ENCODE data around the gene CIITA. TPM values are rescaled to one million over a fixed set of nuclear protein-coding genes. Genes with fewer than 3 reads are reported as not detected.
A peak's percentile ranks its signal among the peaks of the same experiment; 100 is the strongest.

CIITA gene
- total and polyA plus RNA-seq, 10 of the 15 experiments (the other 5 are each of a cell fraction or from before 2014, with no cell fraction given) = 11.5 to 145 (median 49.7) TPM

DNA sequence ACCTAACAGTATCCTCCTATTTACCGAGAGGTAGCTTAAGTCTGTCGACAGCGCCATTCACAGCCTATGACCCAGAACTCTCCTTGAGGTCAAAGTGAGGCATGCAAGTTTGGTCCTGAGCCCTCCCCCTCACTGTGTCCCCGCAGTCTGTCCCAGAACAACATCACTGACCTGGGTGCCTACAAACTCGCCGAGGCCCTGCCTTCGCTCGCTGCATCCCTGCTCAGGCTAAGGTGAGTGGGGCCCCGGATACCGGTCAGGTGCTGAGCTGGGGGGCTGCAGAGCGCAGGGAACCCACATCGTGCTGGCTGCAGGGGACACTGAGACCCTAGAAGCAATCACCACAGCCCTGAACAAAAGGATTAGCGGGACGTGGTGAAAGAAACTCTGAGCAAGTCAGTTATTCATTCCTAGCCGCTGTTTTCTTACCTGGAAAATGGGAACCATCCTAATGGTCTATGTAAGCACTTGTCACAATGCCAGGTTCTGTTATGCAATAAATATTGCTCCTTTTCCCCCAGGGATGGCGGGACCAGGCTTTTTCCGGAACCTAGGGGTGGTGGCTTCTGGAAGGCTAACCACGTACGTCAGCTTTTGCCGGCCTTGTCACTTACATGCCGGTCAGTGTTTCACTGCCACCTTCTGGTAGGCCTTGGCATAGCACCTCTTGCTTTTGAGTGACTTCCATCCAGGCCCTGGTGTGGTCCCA lies 41.4 kb downstream of the CIITA start (continued):
- 0 out of 2 replicates have a peak, but pooled peaks have one; percentile 13 for TF ChIP-seq MTA2 (IDR thresholded peaks at IDR 0.05; ENCODE audit: low read depth)
- TF ChIP-seq, protein P1, sequence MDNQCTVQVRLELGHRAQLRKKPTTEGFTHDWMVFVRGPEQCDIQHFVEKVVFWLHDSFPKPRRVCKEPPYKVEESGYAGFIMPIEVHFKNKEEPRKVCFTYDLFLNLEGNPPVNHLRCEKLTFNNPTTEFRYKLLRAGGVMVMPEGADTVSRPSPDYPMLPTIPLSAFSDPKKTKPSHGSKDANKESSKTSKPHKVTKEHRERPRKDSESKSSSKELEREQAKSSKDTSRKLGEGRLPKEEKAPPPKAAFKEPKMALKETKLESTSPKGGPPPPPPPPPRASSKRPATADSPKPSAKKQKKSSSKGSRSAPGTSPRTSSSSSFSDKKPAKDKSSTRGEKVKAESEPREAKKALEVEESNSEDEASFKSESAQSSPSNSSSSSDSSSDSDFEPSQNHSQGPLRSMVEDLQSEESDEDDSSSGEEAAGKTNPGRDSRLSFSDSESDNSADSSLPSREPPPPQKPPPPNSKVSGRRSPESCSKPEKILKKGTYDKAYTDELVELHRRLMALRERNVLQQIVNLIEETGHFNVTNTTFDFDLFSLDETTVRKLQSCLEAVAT (IDR thresholded peaks at IDR 0.05) = peak; percentile 63
- no peak for TF ChIP-seq CHD2 (IDR thresholded peaks at IDR 0.05; ENCODE audit: borderline replicate concordance, low read depth, low read length)
- no peak for TF ChIP-seq BCL11A (IDR thresholded peaks at IDR 0.05; ENCODE audit: low read depth, low read length)
- TF ChIP-seq, protein P2, sequence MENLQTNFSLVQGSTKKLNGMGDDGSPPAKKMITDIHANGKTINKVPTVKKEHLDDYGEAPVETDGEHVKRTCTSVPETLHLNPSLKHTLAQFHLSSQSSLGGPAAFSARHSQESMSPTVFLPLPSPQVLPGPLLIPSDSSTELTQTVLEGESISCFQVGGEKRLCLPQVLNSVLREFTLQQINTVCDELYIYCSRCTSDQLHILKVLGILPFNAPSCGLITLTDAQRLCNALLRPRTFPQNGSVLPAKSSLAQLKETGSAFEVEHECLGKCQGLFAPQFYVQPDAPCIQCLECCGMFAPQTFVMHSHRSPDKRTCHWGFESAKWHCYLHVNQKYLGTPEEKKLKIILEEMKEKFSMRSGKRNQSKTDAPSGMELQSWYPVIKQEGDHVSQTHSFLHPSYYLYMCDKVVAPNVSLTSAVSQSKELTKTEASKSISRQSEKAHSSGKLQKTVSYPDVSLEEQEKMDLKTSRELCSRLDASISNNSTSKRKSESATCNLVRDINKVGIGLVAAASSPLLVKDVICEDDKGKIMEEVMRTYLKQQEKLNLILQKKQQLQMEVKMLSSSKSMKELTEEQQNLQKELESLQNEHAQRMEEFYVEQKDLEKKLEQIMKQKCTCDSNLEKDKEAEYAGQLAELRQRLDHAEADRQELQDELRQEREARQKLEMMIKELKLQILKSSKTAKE (IDR thresholded peaks at IDR 0.05; ENCODE audit: low read depth, poor library complexity, severe bottlenecking) = no peak
- peak; percentile 60; the same call in 1 of the 2 replicates for TF ChIP-seq RB1 (IDR thresholded peaks at IDR 0.05; ENCODE audit: borderline replicate concordance)
- no peak for TF ChIP-seq RCOR1 (conservative IDR thresholded peaks at IDR 0.05; ENCODE audit: low read depth, low read length)
- TF ChIP-seq, protein P3, sequence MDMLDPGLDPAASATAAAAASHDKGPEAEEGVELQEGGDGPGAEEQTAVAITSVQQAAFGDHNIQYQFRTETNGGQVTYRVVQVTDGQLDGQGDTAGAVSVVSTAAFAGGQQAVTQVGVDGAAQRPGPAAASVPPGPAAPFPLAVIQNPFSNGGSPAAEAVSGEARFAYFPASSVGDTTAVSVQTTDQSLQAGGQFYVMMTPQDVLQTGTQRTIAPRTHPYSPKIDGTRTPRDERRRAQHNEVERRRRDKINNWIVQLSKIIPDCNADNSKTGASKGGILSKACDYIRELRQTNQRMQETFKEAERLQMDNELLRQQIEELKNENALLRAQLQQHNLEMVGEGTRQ (IDR thresholded peaks at IDR 0.05; ENCODE audit: borderline replicate concordance, low read depth, low read length) = no peak
- no peak for TF ChIP-seq MYC (IDR thresholded peaks at IDR 0.05; ENCODE audit: insufficient read depth, insufficient read length, insufficient replicate concordance, low read length, severe bottlenecking)
- TF ChIP-seq, protein P4, sequence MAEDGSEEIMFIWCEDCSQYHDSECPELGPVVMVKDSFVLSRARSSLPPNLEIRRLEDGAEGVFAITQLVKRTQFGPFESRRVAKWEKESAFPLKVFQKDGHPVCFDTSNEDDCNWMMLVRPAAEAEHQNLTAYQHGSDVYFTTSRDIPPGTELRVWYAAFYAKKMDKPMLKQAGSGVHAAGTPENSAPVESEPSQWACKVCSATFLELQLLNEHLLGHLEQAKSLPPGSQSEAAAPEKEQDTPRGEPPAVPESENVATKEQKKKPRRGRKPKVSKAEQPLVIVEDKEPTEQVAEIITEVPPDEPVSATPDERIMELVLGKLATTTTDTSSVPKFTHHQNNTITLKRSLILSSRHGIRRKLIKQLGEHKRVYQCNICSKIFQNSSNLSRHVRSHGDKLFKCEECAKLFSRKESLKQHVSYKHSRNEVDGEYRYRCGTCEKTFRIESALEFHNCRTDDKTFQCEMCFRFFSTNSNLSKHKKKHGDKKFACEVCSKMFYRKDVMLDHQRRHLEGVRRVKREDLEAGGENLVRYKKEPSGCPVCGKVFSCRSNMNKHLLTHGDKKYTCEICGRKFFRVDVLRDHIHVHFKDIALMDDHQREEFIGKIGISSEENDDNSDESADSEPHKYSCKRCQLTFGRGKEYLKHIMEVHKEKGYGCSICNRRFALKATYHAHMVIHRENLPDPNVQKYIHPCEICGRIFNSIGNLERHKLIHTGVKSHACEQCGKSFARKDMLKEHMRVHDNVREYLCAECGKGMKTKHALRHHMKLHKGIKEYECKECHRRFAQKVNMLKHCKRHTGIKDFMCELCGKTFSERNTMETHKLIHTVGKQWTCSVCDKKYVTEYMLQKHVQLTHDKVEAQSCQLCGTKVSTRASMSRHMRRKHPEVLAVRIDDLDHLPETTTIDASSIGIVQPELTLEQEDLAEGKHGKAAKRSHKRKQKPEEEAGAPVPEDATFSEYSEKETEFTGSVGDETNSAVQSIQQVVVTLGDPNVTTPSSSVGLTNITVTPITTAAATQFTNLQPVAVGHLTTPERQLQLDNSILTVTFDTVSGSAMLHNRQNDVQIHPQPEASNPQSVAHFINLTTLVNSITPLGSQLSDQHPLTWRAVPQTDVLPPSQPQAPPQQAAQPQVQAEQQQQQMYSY (CRISPR knock-in tag; IDR thresholded peaks at IDR 0.05) = no peak
- TF ChIP-seq CREM (IDR thresholded peaks at IDR 0.05; ENCODE audit: low read depth) = 0 out of 2 replicates have a peak, but pooled peaks have one; percentile 19
- no peak for TF ChIP-seq SREBF2 (IDR thresholded peaks at IDR 0.05; ENCODE audit: low read length)
- TF ChIP-seq, protein P5, sequence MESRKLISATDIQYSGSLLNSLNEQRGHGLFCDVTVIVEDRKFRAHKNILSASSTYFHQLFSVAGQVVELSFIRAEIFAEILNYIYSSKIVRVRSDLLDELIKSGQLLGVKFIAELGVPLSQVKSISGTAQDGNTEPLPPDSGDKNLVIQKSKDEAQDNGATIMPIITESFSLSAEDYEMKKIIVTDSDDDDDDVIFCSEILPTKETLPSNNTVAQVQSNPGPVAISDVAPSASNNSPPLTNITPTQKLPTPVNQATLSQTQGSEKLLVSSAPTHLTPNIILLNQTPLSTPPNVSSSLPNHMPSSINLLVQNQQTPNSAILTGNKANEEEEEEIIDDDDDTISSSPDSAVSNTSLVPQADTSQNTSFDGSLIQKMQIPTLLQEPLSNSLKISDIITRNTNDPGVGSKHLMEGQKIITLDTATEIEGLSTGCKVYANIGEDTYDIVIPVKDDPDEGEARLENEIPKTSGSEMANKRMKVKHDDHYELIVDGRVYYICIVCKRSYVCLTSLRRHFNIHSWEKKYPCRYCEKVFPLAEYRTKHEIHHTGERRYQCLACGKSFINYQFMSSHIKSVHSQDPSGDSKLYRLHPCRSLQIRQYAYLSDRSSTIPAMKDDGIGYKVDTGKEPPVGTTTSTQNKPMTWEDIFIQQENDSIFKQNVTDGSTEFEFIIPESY (IDR thresholded peaks at IDR 0.05) = no peak
- TF ChIP-seq ESRRA (IDR thresholded peaks at IDR 0.05; ENCODE audit: low read length) = no peak
- TF ChIP-seq ZNF274 (IDR thresholded peaks at IDR 0.05; ENCODE audit: insufficient read depth, insufficient read length) = no peak
- TF ChIP-seq SREBF1 (IDR thresholded peaks at IDR 0.05; ENCODE audit: low read length) = no peak
- no peak for TF ChIP-seq FOXK2 (IDR thresholded peaks at IDR 0.05)
- peak; percentile 55 for TF ChIP-seq RUNX3 (IDR thresholded peaks at IDR 0.05; ENCODE audit: low read length)
- TF ChIP-seq, protein P6, sequence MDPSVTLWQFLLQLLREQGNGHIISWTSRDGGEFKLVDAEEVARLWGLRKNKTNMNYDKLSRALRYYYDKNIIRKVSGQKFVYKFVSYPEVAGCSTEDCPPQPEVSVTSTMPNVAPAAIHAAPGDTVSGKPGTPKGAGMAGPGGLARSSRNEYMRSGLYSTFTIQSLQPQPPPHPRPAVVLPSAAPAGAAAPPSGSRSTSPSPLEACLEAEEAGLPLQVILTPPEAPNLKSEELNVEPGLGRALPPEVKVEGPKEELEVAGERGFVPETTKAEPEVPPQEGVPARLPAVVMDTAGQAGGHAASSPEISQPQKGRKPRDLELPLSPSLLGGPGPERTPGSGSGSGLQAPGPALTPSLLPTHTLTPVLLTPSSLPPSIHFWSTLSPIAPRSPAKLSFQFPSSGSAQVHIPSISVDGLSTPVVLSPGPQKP (IDR thresholded peaks at IDR 0.05; ENCODE audit: low read depth, low read length) = no peak
